Endometrial microvascular endothelial cells (primary cell): ENCODE results near the gene DCTN4. TPM values are rescaled to one million over a fixed set of nuclear protein-coding genes. Genes with fewer than 3 reads are reported as not detected.
"Not testable (repeated sequence)": the region's sequence is repeated elsewhere in the genome, so short reads cannot be mapped to it uniquely, and the experiment has no call there.

ENCODE experiments used
- in situ Hi-C: cut with HindIII; loops from 2 replicates; pipeline ENCODE4 v1.10.0; 2017; ENCODE audit warnings: low sequenced_read_pairs, low pct_unique_long_range_greater_than_20kb; ENCODE audit errors: inconsistent ontology term
- total RNA-seq: library from RNA; depleted of rRNA; stranded (reverse); fragments of >200 nt; gene quantifications from one replicate; pipeline ENCODE4 v1.2.3, GENCODE V29; 2015; ENCODE audit errors: inconsistent ontology term

Gene DCTN4
- total RNA-seq, result 56.0 TPM

DNA sequence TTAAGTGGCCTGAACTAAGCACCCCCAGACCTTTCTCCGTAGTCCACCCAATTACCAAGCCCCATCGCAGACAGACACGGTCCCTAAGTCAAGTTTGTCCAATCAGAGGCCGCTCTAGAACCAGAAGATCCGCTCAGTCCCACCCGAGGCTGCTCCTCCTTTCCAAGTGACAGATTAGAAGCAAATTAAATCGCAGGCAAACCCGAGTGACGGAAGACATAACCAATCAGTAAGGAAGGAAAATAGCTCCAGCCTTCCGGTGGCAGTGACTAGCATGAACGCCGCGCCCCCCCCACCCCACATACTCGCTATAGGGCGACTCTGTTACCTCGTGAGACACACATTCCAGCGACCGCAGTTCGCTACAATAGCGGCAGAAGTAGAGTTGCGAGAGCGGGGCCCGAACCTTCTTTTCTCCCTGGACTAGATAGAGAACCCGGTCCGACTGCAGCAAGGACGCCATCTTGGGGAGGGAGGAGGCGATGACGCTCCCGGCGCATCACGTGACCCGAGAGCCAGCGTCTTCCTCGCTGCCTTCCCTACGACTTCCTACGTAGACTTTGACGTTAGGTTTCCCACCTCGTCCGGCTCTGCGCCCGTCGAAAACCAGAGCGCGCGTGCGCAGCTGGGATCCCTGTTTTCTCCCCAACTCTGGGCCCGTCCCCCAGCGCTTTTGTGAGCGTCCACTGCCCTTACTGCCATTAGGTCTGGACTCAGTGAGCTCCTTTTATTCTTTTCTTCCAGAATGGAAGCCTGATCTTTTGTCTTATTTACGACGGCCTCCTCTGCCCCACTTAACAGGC, at the start of gene DCTN4:
Gene DCTN4, minus strand, starts transcription at position 487 of the 803 bp plus-strand sequence. Its CDS starts 24 bp downstream, at position 463.
- in situ Hi-C loops, result no loop called here

DNA sequence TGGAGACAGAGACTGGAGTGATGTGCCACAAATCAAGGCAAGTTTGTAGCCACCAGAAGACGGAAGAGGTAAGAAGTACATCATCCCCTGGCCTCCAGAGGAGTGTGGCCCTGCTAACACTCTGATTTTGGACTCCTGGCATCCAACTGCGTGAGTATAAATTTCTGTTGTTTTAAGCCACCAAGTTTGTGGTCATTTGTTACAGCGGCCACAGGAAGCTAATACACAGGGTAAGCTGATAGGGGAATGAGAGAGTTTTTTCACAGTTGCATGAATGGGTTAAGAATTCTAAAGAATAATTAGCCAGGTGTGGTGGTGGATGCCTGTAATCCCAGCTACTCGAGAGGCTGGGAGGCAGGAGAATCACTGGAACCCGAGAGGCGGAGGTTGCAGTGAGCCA, 45.6 kb upstream of the DCTN4 start:
- in situ Hi-C loops, result no loop called here

GRCh38 chr5:150801117-150801927, 42.5 kb upstream of the DCTN4 start:
- in situ Hi-C loops, result no loop called here

- in situ Hi-C loops, result no loop called here
Observed at GRCh38 chr5:150797384-150797783, 38.6 kb upstream of the DCTN4 start.

DNA sequence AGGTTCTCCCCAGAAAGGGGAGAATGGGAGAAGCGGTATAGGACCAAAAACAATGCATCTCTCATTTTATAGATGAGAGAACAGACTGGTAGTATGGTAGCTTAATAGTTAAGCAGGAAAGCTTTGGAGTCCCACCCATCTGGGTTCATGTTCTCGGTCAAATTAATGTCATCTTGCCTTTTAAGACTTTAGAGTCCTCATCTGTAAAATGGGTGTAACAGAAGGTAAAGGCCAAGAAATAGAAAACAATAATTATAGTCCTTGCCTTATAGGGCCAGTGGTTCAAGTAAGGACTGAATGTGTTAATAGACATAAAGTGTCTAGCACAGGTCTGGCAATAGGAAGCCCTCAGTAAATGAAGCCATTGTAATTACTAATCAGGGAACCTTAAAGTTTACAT, 36.1 kb upstream of the DCTN4 start:
- in situ Hi-C loops, result no loop called here

GRCh38 chr5:150793423-150793888, 34.6 kb upstream of the DCTN4 start:
- in situ Hi-C loops, result not testable (repeated sequence)

- in situ Hi-C loops, result no loop called here
Observed at GRCh38 chr5:150791536-150791935, 32.7 kb upstream of the DCTN4 start.

DNA sequence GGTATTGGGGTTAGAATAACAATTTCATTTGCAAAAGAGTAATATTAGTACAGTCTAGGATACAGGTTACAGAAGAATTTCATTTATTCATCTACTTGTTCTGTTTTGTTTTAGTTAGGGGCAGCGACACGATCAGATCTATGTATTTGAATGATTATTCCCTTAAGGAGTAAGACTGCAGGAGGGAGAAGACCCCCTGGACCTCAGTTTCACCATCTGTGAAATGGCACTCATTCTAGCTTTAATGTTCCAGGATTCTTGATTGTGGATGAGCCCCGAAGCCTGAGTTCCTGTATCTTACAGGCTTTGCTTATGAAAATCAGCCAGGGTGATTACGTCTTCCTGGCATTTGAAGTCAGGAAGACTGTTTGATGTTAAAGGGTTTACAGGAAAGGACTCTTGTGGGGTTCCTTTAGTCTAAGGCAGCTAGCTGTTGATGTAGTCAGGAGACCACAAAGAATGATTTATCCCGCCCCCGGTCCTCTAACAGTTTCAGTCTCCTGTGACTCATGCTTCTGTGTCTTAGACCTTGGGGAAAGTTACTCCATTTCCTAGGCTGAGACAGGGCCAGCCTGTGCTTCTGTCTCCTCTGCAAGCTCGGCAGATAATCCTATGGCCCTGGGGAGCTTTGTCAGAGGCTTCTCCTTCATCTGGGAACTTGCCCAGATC, 31.3 kb upstream of the DCTN4 start:
- in situ Hi-C loops, result no loop called here

DNA sequence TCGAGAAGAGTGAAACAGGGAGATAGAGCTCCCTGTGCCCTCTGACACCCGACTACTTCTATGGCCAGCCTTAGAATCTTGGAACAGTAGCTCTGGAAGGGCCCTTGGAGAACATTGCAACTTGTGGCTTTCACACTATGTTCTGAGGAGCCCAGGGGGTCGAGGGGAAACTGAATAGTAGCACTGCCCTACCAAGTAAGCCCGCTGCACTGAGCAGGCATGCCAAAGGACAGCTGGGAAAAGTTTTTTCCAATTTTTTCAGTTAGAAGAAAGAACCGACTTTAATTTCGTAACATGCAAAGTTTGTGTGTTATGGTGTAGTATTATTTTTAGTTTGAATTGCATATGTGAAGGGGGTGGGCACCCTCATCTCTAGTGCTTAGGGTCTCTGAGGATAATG, 30.6 kb upstream of the DCTN4 start:
- in situ Hi-C loops, result no loop called here

DNA sequence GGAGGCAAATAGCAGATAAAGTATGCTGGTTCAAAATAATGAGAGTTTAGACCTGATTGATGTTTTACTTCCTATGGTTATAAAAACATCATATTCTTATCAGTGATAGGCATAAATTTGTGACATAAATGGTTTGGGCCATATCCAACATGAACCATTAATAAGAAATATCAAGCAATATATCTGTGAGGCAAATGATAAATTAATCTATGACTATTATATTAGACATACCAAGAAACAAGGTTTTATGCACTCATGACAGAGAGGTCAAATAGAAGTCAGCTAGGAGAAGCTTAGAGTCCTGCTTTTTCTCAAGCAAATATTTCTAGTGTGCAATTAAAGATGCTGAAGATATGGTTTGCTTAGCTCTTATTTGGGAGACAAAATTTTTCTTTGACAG, 30.2 kb upstream of the DCTN4 start:
- in situ Hi-C loops, result no loop called here

DNA sequence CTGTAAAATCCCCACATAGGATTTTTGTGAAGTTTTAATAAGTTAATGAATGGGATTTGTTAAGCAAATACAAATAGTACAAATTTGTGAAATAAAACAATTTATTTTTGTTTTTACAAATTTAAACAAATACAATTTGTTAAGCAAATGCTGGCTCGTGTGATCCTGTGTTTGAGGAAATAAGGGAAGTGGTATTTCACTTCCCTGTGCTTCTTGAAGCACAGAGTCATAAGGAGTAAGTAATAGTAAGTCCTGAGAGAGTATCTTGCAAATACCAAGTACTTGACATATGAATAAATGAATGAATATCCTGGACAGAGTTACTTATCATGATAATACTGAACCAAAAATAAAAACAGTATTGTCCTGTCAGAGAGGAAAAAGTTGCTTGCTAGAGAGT, 28.8 kb upstream of the DCTN4 start:
- in situ Hi-C loops, result no loop called here

GRCh38 chr5:150786876-150787275, 28.1 kb upstream of the DCTN4 start:
- in situ Hi-C loops, result no loop called here

DNA sequence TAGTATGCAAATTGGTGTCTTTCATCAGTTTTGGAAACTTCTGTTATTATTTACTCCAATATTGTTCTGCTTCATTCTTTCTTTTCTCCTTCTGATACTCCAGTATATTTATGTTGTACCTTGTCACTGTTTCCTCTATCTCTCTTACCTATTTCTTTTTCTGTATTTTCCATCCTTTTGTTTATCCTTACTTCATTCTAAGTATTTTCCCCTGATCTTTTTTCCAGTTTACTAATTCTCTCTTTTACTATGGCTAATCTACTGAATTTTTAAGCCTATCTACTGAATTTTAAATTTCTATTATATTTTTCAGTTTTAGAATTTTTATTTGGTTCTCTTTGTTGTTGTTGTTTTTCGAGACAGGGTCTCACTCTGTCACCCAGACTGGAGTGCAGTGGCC, 27.1 kb upstream of the DCTN4 start:
- in situ Hi-C loops, result no loop called here

GRCh38 chr5:150783422-150783928, 24.7 kb upstream of the DCTN4 start:
- in situ Hi-C loops, result no loop called here

- in situ Hi-C loops, result no loop called here
Observed at GRCh38 chr5:150782850-150783249, 24.0 kb upstream of the DCTN4 start.

- in situ Hi-C loops, result no loop called here
Observed at GRCh38 chr5:150781706-150782614, 23.1 kb upstream of the DCTN4 start.

DNA sequence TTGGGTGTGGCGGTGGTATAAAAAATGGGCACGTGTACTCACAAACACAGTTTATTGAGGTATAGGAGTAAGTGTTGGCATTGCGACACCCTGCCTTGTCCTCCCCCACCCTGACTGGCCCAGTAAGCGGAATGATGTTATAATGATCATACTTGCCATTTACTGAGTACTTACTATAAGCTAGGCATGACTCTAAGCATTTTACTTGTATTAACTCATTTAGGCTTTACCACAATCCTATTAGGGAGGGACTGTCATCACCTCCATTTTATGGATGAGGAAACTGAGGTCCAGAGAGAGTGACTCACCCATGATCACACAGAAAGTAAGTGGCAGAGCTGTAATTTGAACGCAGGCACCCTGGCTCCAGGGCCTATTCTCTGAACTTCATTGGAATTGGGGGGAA, 22.0 kb upstream of the DCTN4 start:
- in situ Hi-C loops, result no loop called here

GRCh38 chr5:150780187-150780692, 21.4 kb upstream of the DCTN4 start:
- in situ Hi-C loops, result no loop called here
